Thyroid gland (tissue), 4 donors: ENCODE measurements around the gene BUD31.

Experiments used
- CTCF ChIP-seq, 6 experiments: fragments of 200-600 bp in 3 of 6; fragments of 450-650 bp in 3 of 6; sonication (generic) in 3 of 6; IDR thresholded peaks; one replicate each; pipeline ENCODE4 v1.5.1; 2016 to 2019; ENCODE audit warnings: antibody characterized with exemption in 6 of 6, mild to moderate bottlenecking in 2 of 6, inconsistent platforms in 1 of 6, moderate library complexity in 1 of 6
- POLR2A ChIP-seq, 2 donors: fragments of 450-650 bp; IDR thresholded peaks; one replicate each; pipeline ENCODE4 v1.6.1; 2017; ENCODE audit warnings: antibody characterized with exemption in 2 of 2, mild to moderate bottlenecking in 2 of 2, moderate library complexity in 1 of 2

- no peak for TF ChIP-seq CTCF (IDR thresholded peaks at IDR 0.05)
- TF ChIP-seq POLR2A (IDR thresholded peaks at IDR 0.05), result no peak
Observed at GRCh38 chr7:99402854-99403253, 5.9 kb upstream of the BUD31 start.
